Suppressor macrophage treated with lipopolysaccharide for 1 hour (primary cell): ENCODE results near the gene ITM2B.
"Not testable (repeated sequence)": the region's sequence is repeated elsewhere in the genome, so short reads cannot be mapped to it uniquely, and the experiment has no call there.

Source experiments
- DNase-seq, 3 donors: peaks; one replicate each; pipeline ENCODE4 v3.0.0-alpha.2; 2020 to 2022

Gene ITM2B

DNA sequence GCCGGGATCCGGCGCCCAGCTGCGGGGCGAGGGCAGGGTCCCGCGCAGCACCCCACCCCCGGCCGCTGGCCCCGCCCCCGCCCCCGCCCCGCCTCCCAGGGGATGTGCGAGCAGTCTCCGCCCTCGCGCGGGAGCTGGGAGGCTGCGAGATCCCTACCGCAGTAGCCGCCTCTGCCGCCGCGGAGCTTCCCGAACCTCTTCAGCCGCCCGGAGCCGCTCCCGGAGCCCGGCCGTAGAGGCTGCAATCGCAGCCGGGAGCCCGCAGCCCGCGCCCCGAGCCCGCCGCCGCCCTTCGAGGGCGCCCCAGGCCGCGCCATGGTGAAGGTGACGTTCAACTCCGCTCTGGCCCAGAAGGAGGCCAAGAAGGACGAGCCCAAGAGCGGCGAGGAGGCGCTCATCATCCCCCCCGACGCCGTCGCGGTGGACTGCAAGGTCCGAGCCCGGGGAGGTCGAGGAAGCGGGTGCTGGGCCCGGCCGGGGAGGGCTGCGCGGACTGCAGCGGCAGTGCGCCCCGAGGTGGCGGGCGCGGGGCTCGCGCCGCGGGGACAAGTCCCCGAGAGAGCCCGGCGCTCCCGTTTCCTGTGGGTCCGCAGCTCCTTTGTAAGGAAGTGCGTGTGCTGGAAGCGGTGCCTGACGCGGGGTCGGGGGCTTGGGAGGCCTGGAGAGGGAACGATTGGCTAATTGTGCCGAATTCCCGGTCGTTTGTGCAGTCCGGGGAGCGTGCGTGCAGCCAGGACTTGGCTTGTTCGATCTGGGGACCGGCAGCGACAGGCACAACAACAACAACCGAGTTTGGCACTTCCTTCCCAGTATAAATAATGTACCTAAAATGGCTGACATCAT lies at the start of gene ITM2B:
Gene ITM2B (plus strand): TSS at position 161 of the 843 bp plus-strand sequence. CDS start 155 bp downstream, at position 316.
- DNase-seq = peak; percentile 75 to 90 (median 82)

DNA sequence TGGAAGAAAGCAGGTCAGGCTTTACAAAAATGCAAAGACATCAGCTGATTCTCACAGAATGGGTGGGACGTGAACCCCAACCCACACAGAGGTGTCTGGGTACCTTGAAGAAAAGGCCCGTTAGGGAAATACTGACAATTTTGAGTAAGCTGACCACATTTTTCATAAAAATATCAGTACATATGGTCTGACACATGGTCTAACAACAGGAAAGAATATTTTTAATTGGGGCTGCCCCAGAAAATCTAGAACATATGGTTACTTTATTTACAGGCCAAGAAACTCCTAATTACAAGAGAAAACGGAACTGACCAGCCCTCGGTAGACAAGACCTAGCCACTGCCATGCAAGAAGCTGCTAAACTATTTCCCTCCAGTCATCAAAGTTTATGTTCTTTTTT lies 48.7 kb upstream of the ITM2B start:
- no peak for DNase-seq

DNA sequence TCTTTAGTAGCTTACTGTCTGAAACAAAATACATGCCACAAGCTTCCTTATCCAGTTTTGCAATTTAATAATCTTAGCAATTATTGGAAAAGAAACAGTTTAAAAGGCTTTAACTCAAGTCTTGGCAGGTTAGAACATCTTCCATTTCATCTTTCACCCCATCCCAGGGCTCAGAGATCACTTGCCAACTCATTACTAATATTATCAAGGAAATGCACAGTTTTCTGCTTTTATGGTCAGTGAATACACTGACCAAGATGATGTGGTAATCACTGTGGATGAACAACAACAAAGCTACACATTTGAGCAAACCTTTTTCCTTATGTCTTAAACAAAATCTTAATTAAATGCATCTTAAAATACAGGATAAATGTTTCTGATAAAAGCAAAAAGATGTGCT lies 48.0 kb upstream of the ITM2B start:
- DNase-seq = no peak

DNA sequence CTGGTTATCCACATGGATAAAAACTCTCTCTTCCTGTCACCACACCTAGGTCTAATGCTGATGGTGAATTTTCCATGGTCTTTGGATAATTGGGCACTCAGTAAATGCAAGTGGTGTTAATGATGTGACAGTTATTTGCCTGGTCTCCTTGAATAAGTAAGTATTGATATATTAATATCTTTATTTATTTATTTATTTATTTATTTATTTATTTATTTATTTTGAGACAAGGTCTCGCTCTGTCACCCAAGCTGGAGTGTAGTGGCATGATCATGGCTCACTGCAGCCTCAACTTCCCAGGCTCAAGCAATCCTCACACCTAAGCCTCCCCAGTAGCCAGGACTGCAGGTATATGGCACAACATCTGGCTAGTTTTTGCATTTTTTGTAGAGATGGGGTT lies 46.3 kb upstream of the ITM2B start:
- no peak for DNase-seq

DNA sequence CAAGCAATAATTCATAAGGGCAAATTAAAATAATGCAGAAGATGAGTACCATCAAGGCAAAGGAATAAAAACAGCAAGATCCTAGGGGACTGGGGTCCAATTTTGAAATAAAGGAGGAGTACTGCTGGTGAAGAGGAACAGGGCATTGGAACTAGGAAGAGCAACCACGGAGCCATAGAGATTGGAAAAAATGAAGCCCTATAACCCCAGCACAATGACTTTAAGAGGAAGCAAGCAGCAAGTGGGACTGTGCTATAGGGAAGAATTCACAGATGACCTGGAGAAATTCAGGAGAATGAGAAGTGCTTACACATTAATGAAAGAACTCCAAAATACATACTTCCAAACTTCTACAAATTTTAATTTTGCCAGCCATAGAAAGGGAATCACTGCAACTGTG lies 44.9 kb upstream of the ITM2B start:
- DNase-seq = peak; percentile 30 to 42 (median 33)

DNA sequence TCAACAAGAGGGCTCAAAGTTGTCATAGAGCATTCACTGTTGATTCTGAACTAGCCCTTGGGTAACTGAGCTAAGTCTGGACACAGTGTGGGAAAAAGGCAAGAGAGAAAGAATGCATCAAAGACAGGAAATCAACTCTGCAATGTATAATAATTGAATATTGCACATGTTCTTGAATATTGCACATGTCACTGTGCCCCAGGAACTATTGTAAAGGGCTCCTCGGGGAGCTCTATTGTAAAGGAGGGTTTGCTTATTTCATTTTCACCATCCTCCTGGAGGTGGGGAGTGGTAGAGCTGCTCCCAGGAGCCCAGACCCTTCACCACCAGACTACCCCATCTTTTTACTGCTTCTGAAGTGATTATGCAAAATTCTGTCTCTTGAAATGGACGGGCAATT lies 44.4 kb upstream of the ITM2B start:
- no peak for DNase-seq

DNA sequence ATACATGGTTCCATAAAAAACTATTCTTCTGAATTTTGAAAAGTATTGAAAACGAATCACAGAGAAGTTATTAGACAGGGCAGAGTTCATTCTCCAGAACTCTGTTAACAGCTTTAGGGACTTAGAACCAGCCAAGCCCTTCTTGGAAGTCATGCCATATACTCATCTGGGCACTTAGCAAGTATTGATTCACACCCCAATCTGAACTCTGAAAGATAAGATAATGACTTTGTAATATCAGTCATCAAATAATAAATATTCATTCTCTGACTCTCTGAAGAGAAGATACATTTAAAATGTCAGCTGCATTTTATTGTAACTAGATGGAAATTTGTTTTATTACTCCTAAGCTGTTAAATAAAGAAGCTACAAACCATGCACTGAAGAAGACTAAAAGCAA lies 43.8 kb upstream of the ITM2B start:
- DNase-seq = no peak

DNA sequence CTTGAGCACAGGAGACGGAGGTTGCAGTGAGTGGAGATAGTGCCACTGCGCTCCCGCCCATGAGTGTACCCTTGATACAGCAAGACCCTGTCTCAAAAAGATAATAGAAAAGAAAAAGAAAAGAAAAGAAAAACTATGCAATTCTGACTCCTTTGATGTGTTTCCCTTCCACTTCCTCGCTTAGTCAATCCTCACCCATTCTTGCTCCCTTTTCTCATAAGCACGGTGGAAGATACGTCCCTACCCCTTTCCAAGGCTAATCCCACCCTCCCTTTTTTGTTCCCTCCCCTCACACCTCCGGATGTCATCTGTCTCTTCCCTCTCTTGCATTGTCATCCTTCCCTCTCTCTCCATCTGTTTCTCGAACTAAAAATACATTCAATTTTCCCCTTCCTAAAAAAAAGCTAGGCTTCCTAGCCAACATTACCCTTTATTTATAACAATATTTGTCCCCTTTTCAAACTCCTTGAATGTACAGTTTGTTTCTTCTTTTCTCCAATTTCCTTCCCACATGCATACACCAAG lies 40.5 kb upstream of the ITM2B start:
- peak in 1 of 3 donors; percentile 58 for DNase-seq

DNA sequence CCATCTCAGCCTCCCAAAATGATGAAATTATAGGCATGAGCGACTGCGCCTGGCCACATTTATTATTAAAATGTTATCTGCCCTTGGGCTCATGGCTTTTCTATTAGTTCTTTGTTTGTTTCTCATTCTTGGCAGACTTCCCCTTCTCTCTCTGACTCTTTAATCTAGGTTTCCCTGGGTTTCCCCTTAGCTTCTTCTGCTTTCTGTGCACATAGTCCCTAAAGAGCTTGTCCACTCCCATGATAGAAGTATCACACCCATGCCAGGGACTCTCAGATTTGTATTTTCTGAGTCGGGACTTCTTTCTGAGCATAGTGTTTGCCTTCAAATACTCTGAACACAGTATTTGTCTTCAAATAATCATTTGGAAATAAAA lies 38.6 kb upstream of the ITM2B start:
- DNase-seq = peak; percentile 81 to 91 (median 90)

DNA sequence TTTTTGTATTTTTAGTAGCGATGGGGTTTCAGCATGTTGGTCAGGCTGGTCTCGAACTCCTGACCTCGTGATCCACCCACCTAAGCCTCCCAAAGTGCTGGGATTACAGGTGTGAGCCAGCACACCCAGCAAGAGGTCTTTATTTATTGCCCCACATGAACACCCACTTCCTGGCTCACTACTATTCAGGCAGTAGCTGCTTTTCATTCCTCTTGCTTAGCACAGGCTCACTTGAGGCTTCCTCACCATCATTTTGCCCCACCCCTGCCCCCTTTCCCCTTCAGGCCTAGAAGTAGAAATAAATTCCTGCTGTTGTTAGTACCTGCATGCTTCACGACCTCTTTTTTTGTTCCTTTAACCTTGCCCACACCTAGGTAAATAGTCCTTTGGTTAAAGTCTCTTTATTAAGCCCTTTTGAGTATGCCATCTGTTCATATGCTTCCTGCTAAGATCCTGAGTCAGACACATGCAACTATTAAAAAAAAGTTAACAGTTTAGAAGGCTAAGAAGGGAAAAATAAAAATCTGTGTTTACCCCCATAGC lies 33.5 kb upstream of the ITM2B start:
- no peak for DNase-seq

DNA sequence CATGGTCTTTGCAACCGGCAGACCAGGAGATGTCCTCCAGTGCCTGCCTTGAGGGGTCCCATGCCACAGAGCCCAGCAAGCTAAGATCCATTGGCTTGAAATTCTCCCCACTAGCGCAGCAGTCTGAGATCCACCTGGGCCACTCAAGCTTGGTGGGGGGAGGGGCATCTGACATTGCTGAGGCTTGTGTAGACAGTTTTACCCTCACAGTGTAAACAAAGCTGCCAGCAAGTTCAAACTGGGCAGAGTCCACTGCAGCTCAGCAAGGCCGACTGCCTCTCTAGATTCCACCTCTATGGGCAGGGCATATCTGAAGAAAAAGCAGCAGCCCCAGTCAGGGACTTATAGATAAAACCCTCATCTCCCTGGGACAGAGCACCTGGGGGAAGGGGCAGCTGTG lies 32.0 kb upstream of the ITM2B start:
- DNase-seq = no peak

DNA sequence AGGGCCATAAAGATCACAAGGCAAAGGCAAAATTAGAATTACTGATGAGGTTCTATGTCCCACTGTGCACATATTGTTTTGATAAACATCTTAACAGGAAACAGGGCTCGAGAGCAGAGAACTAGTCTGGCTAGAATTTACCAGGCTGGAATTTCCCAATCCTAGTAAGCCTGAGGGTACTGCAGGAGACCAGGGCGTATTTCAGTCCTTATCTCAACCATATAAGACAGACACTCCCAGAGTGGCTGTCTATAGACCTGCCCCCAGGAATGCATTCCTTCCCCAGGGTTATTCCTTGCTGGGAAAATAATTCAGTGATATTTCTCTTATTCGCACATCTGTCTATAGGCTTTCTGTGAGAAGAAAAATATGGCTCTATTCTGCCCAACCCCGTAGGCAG lies 25.8 kb upstream of the ITM2B start:
- DNase-seq = not testable (repeated sequence)

DNA sequence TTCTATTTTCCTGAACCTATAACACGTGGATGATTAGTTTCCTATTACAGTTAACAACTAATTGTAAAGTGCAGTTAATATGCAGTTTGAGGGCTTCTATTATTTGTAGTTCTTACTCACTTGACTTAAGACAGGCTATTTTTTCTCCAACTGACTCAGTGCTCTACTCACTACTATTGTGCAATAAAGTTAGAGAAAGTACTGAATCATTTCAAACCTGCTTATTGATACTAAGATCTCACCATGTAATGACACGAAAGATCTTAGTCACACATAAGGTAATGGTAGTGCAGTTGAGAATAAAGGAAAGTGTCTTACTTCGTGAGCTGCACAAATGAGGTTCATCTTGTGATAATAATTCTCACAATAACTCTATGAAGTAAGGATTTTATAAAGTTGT lies 22.8 kb upstream of the ITM2B start:
- peak; percentile 67 to 94 (median 93) for DNase-seq

DNA sequence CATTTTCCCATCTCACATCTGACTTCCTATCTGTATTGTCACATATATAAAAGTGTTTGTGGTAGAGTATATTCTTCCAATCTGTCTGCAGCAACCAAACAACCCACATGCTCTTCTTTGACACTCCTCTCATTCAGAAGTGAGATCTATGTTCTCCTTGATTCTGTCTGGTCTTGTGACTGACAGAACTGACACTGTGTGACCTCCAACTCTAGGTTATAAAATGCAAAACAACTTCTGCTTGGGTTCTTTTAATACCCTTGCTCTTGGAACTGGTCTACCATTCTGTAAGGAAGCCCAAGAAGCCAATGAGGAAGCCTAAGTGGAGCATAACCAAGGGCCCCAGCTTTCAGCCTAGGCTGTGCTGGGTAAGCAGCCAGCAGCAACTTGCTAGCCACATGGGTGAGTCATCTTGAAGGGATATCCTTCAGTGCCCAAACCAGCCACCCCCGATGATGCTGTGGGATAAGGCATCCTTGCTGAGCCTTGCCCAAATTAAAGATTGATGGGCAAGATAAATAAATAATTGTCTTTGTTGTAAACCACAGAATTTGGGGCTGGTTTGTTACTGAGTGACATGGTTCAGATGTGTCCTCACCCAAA lies 18.4 kb upstream of the ITM2B start:
- DNase-seq = no peak

DNA sequence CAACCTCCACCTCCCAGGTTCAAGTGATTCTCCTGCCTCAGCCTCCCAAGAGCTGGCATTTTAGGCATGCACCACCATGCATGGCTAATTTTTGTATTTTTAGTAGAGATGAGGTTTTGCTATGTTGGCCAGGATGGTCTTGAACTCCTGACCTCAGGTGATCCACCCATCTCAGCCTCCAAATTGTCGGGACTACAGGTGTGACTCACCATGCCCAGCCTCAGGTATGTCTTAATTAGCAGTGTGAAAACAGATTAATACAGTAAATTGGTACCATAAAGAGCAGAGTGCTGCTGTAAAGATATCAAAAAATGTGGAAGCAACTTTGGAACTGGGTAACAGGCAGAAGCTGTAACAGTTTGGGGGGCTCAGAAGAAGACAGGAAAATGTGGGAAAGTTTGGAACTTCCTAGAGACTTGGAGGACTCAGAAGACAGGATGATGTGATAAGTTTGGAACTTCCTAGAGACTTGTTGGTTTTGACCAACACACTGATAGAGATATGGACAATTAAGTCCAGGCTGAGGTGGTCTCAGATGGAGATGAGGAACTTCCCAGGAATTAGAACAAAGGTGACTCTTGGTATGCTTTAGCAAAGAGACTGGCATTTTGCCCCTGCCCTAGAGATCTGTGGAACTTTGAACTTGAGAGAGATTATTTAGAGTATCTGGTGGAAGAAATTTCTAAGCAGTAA lies 17.3 kb upstream of the ITM2B start:
- not testable (repeated sequence) for DNase-seq

DNA sequence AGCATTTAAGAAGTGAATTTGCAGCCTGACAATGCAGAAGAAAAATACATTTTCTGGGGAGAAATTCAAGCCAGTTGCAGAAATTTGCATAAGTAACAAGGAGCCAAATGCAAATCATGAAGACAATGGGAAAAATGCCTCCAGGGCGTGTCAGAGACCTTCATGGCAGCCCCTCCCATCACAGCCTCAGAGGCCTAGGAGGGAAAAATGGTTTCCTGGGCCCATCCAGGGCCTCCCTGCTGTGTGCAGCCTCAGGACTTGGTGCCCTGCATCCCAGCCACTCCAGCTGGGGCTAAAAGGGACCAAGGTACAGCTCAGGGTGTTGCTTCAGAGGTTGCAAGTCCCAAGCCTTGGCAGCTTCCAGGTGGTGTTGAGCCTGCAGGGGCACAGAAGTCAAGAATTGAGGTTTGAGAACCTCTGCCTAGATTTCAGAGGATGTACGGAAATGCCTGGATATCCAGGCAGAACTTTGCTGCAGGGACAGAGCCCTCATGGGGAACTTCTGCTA lies 16.7 kb upstream of the ITM2B start:
- no peak for DNase-seq

DNA sequence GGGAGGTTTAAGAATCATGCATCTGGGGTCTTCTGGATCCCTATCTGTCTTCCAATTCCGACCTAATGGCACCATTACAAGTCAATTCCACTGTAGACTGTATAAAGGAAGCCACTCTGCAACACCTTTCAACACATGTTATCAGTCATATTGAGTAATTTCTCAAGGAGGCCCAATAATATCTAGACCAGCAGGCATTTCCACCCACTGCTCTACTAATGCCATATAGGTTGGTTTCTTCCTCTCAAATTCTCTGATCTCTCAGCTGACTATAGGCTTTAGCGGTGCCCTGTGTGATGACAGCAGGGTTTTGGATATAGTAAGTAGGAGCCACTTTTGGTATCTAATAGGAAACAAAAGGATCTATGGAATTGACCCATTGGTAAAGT lies 12.4 kb upstream of the ITM2B start:
- no peak for DNase-seq

DNA sequence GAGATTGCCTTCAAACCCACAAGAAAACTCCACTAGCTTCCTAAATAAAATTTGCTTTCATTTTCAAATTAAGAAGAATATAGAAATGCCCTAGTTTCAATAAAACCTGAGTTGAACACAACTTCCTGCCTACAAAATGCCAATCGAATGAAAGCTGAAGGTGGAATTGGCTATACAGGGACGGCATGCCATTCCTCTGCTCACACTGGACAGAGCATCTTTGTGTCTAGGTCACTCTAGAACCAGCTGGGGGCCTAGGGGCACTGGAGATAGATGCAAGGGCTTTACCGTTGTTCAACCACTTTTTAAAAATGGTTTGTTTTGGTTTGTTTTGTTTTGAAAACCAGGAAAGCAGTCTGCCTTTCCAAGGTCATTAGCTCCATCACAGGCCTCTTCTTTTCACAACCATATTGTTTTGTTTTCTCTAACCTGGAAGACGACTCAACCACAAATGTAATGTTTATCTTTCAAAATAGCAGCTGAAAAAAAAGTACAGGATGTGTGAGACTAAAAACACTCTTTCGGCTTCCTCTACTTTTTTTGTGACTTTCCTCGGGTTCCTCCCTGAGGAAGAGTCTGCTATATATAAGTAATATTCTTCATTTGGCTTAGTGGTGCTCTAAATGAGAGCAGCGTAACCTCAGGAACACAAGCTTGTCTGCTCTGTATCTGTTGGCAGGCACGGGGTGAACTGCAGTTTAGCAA lies 11.9 kb upstream of the ITM2B start:
- DNase-seq = peak in 1 of 3 donors; percentile 52

DNA sequence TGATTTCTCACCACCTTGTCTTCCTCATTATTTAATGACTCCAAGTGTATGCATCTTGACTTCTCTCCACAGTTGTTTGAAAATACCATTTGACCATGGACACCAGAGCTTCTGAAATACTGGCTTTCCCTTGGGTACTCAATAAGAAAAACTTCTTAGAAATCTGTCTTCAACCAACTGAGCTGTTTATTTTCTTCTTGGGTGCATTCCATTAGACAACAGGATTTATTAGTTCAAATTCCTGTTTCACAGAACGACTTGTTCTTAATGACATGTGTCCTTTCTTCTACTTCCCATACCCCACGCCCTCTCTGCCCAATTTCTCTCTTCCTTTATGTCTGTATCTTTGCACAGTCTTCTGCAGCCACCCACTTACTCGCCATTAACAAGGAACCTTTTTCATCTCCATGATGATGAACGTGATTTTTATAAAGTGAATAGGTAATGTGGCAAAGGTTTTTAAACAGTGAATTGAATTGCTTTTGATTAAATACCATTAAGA lies 11.3 kb upstream of the ITM2B start:
- DNase-seq = peak; percentile 36 to 57 (median 56)

DNA sequence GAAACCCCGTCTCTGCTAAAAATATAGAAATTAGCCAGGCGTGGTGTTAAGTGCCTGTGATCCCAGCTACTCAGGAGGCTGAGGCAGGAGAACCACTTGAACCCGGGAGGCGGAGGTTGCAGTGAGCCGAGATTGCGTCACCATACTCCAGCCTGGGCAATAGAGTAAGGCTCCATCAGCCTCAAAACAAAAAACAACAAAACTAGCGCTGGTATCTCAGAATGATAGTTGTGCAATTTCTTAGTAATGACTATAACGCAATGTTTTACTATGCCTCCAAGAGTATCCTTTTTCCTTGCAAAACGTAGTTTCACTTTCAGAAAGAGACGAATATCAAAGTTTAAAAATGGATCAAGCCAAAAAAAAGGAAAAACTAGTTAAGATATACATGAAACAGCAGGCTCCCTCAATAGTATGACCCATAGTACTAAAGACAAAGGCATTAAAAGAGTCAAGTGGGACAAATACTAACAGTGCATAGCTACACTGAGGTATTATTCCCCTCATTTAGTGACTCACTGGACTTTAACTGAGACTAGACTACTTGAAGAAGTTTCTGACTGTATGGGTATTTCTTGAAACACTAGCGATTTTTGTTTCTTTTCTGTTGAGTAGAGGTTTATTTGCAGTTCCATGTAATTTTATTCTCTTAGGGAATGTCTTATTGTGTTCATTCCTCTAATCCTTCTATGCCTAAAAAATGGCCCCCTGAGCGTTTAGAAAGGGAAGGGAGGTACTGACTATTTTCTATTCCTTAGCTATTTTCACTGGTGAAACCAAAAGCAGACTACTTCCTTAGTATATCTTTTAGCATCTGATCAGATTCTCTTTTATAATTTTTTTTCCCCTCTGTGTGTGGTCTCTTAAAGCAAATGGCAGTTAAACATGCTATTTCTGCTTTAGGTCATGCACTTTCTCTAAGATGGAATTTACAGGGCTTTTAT lies 10.4 kb upstream of the ITM2B start:
- peak; percentile 72 to 94 (median 90) for DNase-seq

DNA sequence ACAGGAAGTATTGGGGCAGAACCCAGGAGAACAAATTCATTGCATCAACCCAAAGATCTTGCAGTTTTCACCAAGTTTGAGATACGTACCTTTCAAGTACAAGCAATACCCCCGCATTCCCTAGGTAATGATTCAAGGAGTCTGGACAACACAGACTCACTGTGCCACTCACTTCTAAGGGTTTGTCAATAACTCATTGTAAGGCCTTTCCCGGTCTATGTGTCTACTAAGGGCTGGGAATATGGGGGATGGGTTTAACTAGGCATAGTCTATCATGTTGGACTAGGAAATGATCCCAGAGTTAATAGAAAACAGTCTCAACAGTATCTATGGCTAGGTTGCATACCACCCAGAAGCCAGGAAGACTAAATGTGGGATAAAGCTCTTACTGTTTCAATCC lies 8.3 kb upstream of the ITM2B start:
- no peak for DNase-seq
